HFF-Myc (cell line): ENCODE measurements around the gene LAMA5.

ENCODE experiments used
- DNase-seq: peaks from one replicate; pipeline ENCODE4 v3.0.0-alpha.2; 2011; ENCODE audit warnings: low read depth; ENCODE audit errors: extremely low read depth
- H3K4me3 ChIP-seq: replicated peaks from 2 replicates; pipeline ENCODE4 v1.5.1; 2011; ENCODE audit warnings: low read depth, mild to moderate bottlenecking, control low read depth, low read length
- TF ChIP-seq, protein P1 (sequence below): IDR thresholded peaks from 2 replicates; pipeline ENCODE4 v1.5.1; 2012; ENCODE audit warnings: mild to moderate bottlenecking, low read depth, low read length, control low read depth; ENCODE audit errors: missing control alignments

The LAMA5 gene

DNA sequence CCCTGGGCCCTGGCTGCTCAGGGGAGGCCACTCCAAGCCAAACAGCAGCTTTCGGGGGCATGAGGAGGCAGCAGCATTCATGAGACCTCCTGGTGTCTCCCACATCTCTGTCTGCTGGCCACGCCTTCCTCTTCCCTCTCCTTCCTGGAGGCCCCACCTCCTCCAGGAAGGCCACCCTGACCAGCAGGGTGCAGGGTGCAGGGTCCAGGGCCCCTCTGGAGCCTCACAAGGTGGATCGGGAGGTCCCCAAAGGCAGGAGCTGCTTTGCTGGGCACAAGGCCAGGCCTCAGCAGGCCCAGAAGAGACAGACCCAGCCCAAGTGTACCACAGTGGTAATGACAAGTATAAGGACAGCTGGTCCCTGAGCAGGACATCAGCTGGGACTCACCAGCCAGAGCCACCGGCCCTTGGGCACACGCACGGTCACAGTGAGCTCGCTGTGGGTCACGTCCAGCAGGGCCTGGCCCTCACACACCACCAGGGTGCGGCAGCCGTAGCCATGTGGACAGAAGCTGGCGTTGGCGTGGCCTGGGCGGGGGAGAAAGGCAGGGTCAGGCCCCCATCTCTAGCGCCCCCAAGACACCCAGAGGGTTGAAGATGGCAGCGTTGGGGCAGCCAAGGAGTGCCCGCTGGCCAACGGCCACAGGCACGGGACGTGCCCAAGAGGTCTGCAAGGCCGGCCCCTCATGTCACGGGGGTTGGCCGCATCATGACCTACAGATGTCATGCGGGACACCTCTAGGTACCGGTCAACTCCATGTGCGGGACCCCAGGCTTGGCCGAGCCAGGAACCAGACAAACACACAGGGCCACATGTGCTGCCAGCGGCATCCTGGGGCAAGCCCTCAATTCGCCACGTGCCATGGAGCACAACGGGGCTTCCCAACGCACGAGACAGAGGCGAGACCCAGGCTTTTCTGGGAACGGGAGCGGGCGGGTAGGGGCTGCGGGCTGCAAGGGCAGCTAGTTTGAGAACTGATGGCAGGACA is 37.4 kb downstream of the LAMA5 start:
- H3K4me3 ChIP-seq: no peak overlapping the region
- TF ChIP-seq, protein P1, sequence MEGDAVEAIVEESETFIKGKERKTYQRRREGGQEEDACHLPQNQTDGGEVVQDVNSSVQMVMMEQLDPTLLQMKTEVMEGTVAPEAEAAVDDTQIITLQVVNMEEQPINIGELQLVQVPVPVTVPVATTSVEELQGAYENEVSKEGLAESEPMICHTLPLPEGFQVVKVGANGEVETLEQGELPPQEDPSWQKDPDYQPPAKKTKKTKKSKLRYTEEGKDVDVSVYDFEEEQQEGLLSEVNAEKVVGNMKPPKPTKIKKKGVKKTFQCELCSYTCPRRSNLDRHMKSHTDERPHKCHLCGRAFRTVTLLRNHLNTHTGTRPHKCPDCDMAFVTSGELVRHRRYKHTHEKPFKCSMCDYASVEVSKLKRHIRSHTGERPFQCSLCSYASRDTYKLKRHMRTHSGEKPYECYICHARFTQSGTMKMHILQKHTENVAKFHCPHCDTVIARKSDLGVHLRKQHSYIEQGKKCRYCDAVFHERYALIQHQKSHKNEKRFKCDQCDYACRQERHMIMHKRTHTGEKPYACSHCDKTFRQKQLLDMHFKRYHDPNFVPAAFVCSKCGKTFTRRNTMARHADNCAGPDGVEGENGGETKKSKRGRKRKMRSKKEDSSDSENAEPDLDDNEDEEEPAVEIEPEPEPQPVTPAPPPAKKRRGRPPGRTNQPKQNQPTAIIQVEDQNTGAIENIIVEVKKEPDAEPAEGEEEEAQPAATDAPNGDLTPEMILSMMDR: no peak
- DNase-seq: no peak

DNA sequence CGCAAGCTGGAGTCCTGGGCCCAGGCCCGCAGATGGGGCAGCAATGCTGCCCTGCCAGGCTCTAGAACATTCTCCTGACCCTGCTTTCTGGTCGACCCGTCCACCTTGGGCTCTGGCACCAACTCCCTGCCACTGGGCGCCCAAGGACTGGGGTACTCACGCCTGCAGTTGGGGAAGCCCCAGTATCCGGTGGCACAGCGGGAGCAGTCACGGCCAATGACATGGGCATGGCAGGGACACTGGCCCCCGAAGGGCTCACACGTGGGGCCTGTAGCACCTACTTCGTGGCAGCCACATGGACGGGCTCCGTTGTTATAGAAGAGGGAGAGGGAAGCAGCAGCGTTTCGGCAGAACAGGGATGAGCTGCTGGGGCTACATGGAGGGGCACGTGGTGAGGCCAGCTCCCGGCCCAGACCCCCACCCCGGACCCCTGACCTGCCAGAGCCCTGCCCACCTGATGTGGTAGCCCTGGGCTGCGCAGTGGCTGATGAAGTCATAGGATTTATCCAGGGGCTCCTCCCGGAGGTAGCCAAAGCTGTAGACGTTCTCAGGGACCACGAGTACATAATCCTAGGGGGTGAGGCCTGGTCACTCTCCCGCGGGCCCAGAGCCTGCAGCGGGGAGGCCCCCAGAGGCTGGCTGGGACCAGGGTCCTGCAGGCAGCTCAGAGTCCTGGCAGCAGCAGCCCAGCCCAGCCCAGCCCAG is 38.3 kb downstream of the LAMA5 start:
- TF ChIP-seq, protein P1: no peak
- DNase-seq: no peak
- no peak overlapping the region for H3K4me3 ChIP-seq

DNA sequence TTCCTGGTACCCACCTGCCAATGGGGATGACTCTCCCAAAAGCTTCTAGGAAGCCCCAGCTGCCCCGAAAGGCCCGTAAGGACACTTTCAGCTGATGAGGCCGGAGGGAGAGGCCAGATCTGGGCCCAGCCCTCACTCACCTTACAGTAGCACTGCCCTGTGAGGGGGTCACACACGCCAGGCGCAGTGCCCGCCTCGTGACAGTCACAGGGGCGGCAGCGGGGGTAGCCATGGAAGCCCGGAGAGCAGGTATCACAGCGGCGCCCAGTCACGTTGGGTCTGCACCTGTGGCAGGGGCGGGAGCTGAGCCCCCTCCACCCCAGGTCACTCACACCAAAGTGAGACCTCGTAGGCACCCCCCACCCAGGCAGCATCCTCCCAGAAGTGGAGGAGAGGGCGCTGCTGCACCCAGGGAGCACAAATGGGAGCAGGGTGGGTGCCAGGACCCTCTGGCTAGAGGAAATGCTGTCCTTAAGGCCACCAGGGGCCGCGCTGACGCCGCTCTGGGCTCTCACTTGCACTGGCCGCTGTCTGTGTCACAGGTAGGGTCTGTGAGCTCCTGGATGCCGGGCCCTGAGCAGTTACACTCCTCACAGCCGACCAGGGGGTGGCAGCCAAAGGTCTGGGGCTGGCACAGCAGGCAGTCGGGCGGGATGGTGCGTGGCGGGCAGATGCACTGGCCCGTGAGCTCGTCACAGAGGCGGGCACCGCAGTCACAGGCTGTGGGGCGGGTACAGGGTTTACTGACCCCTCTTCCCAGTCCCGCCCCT is 39.2 kb downstream of the LAMA5 start:
- TF ChIP-seq, protein P1: no peak
- no peak overlapping the region for H3K4me3 ChIP-seq
- DNase-seq: no peak

DNA sequence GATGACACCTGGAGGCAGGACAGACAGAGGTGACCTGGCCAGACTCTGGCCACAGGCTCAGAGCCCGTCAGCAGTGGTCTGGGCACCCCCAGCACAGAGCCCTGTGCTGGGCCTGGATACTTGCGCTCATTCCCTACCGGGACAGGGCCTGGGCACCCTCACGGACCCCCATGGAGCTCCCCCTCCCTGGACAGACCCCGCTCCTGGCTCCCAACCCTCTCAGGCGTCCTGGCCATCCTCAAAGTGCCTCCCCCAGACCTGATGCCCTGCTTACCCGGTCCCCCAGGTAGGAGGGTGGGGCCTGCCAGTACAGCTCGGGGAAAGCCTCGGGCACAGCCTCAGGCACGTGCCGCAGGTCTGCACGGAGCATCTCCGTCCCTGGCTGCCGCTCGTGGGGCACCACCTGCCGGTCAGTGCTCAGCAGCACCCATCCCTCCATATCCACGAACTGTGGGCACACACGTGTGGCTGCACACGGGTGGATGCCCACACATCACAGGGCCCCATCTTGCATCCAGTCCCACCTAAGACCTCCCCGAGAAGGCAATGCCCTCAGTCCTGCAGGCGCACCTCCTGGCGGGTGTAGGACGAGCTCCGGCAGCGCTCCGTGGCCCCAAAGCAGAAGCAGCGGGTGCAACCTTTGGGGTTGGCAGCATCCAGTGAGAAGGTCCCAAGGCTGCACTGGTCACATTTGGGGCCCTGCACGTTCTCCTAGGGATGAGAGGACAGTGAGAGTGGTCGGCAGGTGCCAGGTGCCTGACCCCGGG is 40.0 kb downstream of the LAMA5 start:
- TF ChIP-seq, protein P1: no peak
- no peak for DNase-seq
- no peak overlapping the region for H3K4me3 ChIP-seq

DNA sequence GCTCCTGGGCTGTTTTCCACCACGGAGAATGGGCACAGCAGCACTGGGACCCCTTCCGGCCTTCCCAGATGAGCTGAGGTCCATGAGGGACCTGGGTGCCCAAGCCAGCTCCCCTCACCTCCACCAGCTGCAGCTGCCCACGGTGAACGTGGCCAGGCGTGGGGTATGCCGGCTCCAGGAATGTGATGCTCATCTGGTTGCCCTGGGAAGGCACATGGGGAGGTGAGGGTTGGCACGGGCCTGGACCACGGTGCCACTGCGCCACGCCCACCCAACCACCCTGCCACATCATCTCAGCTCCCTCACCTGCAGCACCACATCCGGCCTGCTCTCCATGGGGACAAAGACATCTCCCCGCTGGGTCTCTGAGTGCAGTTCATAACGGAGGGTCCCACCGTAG is 40.6 kb downstream of the LAMA5 start:
- DNase-seq: no peak
- no peak overlapping the region for H3K4me3 ChIP-seq
- TF ChIP-seq, protein P1: no peak
